Measurements from ENCODE around the gene GULP1.

Gene GULP1

GRCh38 chr2:188466761-188467160 is 175.1 kb downstream of the GULP1 start:
- DNase-seq (ENCODE audit: low read depth), result no peak
- no peak for TF ChIP-seq CTCF (IDR thresholded peaks at IDR 0.05; ENCODE audit: control insufficient read depth, extremely low read depth, insufficient read depth)
- no peak overlapping the region for H3K4me3 ChIP-seq (ENCODE audit: low read depth, low read length)

DNA sequence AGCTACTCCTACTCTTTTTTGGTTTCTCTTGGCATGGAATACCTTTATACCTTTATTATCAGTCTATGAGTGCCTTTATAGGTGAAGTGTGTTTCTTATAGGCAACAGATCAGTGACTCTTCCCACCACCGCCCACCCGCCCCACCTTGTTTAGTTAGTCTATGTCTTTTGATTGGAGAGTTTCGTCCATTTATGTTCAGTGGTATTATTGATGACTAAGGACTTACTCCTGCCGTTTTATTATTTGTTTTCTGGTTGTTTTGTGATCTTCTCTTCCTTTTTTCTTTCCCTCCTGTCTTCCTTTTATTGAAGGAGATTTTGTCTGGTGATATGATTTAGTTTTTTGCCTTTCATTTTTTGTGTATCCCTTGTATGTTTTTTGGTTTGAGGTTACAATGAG is 179.5 kb downstream of the GULP1 start:
- H3K4me3 ChIP-seq (ENCODE audit: low read depth, low read length), result no peak overlapping the region
- DNase-seq (ENCODE audit: low read depth), result no peak
- TF ChIP-seq CTCF (IDR thresholded peaks at IDR 0.05; ENCODE audit: control insufficient read depth, extremely low read depth, insufficient read depth), result no peak

DNA sequence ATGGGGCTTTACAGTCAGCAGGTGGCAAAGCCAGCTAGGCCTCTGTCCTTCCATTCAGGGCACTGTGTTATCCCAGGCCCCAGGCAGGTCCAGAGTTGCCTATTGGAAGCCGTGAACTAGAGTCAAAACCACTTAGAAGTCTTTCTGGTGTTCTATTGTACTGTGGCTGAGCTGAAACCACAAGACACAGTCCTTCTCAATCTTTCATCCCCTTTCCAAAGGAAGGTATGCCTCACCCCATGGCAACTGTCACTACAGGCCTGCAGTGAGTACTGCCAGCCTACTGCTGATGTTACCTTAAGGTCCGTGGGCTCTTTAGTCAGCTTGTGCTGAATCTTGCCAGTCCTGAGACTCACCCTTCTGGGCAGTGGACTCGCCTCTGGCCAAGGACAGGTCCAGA is 181.6 kb downstream of the GULP1 start:
- no peak for DNase-seq (ENCODE audit: low read depth)
- no peak for TF ChIP-seq CTCF (IDR thresholded peaks at IDR 0.05; ENCODE audit: control insufficient read depth, extremely low read depth, insufficient read depth)
- no peak overlapping the region for H3K4me3 ChIP-seq (ENCODE audit: low read depth, low read length)

DNA sequence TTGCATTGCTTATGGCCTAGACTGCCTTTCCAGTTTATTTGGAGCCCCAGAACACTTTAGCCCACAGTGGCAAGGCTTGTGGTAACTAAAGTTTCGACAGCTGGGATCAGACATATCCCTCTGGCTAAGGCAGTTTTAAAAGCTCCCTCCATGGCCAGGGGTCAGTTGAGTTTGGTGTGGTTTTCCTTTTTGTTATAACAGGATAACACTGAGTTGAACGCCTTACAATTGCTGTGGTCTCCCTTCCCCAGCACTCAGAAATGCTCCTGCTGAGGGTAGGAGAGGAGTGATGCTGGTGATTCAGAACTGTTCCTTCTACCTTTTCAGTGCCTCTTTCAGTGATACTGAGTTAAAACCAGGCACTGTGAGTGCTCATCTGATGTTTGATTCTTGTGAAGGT is 182.6 kb downstream of the GULP1 start:
- DNase-seq (ENCODE audit: low read depth), result no peak
- H3K4me3 ChIP-seq (ENCODE audit: low read depth, low read length), result no peak overlapping the region
- no peak for TF ChIP-seq CTCF (IDR thresholded peaks at IDR 0.05; ENCODE audit: control insufficient read depth, extremely low read depth, insufficient read depth)

GRCh38 chr2:188475945-188476344 is 184.3 kb downstream of the GULP1 start:
- no peak overlapping the region for H3K4me3 ChIP-seq (ENCODE audit: low read depth, low read length)
- no peak for DNase-seq (ENCODE audit: low read depth)
- TF ChIP-seq CTCF (IDR thresholded peaks at IDR 0.05; ENCODE audit: control insufficient read depth, extremely low read depth, insufficient read depth), result no peak

DNA sequence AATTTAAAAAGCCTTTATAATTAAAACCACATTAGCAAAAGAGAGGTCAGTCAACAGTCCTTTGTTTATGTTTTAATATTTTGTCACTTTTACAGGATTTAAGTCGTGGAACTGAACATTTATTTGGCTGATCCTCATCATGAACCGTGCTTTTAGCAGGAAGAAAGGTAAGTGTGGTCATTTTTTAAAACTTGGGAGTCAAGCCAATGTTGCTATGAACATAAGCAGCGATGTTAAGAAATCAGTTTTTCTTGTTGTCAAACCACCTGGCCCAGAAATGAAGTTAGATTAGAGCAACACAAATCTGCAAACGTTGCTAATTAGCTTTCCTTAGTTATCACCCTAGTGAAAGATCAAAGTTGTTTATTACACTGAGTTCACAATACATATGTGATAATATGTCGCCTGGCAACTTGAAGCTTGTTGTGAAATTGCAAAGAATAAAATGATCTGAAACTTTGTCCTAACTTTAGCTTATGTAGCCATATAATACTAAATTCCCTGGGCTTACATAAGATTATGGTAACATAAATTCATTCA is 186.0 kb downstream of the GULP1 start:
- DNase-seq (ENCODE audit: low read depth), result no peak
- no peak for TF ChIP-seq CTCF (IDR thresholded peaks at IDR 0.05; ENCODE audit: control insufficient read depth, extremely low read depth, insufficient read depth)
- no peak overlapping the region for H3K4me3 ChIP-seq (ENCODE audit: low read depth, low read length)

DNA sequence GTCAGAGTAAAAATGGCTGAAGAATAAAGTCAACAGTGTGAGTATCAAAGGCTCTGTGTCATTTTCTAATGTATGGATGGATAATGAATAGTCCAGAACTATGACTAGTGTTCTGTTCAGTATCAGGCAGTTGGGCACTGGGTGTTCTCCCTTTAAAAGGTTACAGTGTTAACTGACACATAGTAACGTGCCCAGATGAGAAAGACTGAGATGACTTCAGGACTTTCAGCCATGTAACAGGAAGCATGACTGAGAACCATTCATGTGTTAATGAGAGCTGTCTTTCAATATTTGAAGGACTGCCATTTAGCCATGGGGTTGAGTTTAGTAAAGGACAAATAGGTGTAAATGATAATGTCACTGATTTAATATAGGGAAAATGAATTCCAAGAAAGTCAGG is 187.1 kb downstream of the GULP1 start:
- no peak overlapping the region for H3K4me3 ChIP-seq (ENCODE audit: low read depth, low read length)
- TF ChIP-seq CTCF (IDR thresholded peaks at IDR 0.05; ENCODE audit: control insufficient read depth, extremely low read depth, insufficient read depth), result no peak
- DNase-seq (ENCODE audit: low read depth), result no peak
